HL-60 (cell line): ENCODE data around the gene WNT8A.

Source experiments
- DNase-seq, 2 experiments: peaks; one replicate each; pipeline ENCODE4 v3.0.0-alpha.2; 2010 to 2020; ENCODE audit warnings: low read depth in 1 of 2, low spot score in 1 of 2
- H3K27ac ChIP-seq: fragments of 250-450 bp; sonication (Bioruptor Pico); replicated peaks from 2 replicates; pipeline ENCODE4 v1.5.1; 2020; ENCODE audit warnings: mild to moderate bottlenecking, moderate library complexity
- H3K27me3 ChIP-seq: fragments of 250-450 bp; sonication (Bioruptor Pico); 2 replicates; pipeline ENCODE4 v1.5.1; 2021; ENCODE audit warnings: mild to moderate bottlenecking, moderate library complexity; ENCODE audit not compliant: insufficient read depth, poor library complexity, severe bottlenecking
- H3K4me3 ChIP-seq: replicated peaks from 2 replicates; pipeline ENCODE4 v1.5.1; 2011; ENCODE audit warnings: mild to moderate bottlenecking, control low read depth, low read length; ENCODE audit not compliant: insufficient read depth
- GABPA ChIP-seq: IDR thresholded peaks from 2 replicates; pipeline ENCODE4 v1.6.1; 2012; ENCODE audit warnings: low read depth
- POLR2AphosphoS5 ChIP-seq: IDR thresholded peaks from 2 replicates; pipeline ENCODE4 v1.6.1; 2012; ENCODE audit warnings: low read depth
- SPI1 ChIP-seq: IDR thresholded peaks from 2 replicates; pipeline ENCODE4 v1.6.1; 2012; ENCODE audit warnings: low read depth, mild to moderate bottlenecking, borderline replicate concordance
- TF ChIP-seq, protein P1 (sequence below): IDR thresholded peaks from 2 replicates; pipeline ENCODE4 v1.6.1; 2012; ENCODE audit warnings: low read depth; ENCODE audit not compliant: insufficient replicate concordance
- TF ChIP-seq, protein P2 (sequence below): IDR thresholded peaks from one replicate; pipeline ENCODE4 v1.5.1; 2011; ENCODE audit warnings: low read length, control low read depth, inconsistent platforms; ENCODE audit not compliant: insufficient read depth

The WNT8A gene

DNA sequence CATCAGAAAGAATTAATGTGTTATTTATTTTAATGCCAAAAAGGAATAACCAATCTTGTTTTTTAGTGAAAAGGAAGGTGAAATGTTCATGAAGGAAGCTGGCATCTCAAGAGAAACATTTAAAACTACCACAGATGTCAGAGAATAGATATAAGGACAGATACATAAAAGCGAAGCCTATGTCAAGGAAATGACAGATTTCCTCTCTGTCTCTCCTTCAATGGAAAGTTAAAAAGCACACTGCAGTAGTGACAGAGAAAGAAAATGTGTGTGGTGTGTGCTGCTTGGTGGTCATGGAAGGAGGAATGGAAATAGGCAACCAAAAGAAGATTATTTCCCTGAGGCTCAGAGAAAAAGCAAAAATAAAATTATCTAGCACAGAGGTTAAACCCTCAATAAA is 9.2 kb downstream of the WNT8A start:
- TF ChIP-seq SPI1 (no peak), GABPA (no peak)
- H3K27ac ChIP-seq: no peak overlapping the region
- no peaks in the 10 kb centered on the region for H3K27me3 ChIP-seq
- no peak overlapping the region for H3K4me3 ChIP-seq
- DNase-seq: no peak

DNA sequence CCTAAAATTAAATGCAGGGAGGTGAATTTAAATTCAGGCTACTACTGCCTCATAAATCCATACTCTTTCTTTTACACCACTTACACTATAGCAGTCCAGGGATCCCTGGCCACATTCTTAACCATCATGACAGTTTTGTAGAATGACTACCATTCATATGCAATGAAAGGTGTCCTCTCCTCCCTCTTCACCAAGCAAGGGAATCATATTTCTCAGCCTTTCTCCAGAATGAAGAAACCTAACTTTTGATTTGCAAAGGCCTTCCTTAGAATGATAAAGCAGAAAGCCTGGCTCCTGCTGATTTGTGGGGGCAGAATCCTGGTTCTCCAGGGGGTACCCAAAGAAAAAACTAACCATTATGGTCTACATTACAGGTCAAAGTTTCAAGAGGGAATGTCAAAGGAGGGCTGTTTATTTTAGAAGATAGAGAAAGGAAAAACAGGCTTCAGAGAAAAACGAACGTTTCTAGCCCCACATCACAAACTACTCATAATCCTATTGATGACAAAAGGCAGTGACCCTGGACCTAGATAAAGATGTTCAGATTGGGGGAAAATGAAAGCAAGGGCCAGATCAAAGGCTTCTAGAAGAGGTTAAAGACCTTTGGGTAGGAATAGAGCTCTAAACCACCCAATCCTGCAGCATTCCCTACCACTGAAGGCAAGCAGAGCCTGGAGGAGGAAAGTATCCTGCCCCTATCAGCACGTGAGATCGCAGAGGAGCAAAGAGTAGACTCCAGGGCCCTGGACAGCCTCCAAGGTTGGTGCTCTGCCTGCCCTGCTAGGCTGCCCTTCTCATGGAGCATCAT is 11.5 kb downstream of the WNT8A start:
- H3K4me3 ChIP-seq: no peak overlapping the region

DNA sequence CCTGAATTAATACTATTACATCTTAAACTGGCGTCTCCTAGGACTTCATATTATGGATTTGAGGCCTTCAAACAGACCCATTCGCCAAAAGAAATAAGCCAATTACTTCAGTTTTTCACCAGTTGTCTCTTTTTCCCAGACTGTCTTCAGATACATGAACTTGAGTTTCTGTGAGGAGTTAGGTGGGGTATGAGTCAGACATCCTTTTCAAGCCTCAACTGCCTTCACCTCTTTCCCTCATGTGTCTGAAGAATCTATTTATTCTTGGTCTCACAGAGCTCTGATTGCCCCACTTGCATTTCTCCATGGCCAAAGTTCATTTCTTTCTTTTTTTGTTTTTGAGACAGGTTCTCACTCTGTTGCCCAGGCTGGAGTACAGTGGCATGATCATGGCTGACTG is 12.5 kb downstream of the WNT8A start:
- TF ChIP-seq POLR2AphosphoS5 (no peak), SPI1 (no peak)
- TF ChIP-seq, protein P1, sequence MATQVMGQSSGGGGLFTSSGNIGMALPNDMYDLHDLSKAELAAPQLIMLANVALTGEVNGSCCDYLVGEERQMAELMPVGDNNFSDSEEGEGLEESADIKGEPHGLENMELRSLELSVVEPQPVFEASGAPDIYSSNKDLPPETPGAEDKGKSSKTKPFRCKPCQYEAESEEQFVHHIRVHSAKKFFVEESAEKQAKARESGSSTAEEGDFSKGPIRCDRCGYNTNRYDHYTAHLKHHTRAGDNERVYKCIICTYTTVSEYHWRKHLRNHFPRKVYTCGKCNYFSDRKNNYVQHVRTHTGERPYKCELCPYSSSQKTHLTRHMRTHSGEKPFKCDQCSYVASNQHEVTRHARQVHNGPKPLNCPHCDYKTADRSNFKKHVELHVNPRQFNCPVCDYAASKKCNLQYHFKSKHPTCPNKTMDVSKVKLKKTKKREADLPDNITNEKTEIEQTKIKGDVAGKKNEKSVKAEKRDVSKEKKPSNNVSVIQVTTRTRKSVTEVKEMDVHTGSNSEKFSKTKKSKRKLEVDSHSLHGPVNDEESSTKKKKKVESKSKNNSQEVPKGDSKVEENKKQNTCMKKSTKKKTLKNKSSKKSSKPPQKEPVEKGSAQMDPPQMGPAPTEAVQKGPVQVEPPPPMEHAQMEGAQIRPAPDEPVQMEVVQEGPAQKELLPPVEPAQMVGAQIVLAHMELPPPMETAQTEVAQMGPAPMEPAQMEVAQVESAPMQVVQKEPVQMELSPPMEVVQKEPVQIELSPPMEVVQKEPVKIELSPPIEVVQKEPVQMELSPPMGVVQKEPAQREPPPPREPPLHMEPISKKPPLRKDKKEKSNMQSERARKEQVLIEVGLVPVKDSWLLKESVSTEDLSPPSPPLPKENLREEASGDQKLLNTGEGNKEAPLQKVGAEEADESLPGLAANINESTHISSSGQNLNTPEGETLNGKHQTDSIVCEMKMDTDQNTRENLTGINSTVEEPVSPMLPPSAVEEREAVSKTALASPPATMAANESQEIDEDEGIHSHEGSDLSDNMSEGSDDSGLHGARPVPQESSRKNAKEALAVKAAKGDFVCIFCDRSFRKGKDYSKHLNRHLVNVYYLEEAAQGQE: no peak
- DNase-seq: no peak

More for the DNA sequence above, 11.5 kb downstream of the WNT8A start:
- no peak overlapping the region for H3K27ac ChIP-seq
- no peak for TF ChIP-seq POLR2AphosphoS5
- TF ChIP-seq GABPA: no peak
- TF ChIP-seq, protein P2, sequence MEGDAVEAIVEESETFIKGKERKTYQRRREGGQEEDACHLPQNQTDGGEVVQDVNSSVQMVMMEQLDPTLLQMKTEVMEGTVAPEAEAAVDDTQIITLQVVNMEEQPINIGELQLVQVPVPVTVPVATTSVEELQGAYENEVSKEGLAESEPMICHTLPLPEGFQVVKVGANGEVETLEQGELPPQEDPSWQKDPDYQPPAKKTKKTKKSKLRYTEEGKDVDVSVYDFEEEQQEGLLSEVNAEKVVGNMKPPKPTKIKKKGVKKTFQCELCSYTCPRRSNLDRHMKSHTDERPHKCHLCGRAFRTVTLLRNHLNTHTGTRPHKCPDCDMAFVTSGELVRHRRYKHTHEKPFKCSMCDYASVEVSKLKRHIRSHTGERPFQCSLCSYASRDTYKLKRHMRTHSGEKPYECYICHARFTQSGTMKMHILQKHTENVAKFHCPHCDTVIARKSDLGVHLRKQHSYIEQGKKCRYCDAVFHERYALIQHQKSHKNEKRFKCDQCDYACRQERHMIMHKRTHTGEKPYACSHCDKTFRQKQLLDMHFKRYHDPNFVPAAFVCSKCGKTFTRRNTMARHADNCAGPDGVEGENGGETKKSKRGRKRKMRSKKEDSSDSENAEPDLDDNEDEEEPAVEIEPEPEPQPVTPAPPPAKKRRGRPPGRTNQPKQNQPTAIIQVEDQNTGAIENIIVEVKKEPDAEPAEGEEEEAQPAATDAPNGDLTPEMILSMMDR: no peak
- TF ChIP-seq SPI1: no peak
- TF ChIP-seq, protein P1: no peak
- H3K27me3 ChIP-seq: no peaks in the 10 kb centered on the region
- no peak for DNase-seq

DNA sequence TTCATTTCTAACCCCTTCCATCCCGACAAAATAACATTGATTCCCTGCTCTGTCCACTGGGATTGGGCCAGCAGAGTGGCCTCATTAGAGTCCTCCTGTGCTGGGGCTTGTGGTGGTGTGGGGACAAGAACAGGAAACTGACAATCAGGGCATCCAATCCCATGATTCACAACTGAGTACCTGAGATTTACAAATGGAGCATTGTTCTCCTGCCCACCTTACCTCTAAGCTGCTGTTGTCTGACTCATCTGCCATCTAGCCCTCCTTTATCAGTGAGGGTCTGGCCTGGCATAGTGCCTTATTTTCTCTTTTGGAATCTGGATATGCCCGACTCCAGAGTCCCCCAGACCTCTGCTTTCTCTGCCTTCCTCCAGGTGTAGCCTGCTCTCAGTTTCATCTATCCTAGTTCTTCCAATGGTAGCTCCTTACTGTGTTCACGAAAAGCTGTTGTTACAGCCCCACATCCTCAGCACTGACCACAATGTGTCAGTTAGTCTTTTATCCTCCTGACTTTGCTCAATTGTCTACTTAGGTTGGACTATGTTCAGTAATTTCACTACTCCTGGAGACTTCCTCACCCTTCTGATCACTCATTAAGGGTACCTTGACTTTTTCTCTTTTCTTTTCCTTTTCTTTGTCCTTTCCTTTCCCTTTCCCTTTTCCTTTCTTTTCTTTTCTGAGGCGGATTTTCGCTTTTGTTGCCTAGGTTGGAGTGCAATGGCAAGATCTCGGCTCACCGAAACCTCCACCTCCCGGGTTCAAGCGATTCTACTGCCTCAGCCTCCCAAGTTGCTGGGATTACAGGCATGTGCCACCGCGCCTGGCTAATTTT is 13.4 kb downstream of the WNT8A start:
- no peak for DNase-seq
- Histone ChIP-seq H3K4me3 (no peak overlapping the region), H3K27ac (no peak overlapping the region), H3K27me3 (no peaks in the 10 kb centered on the region)
- no peak for TF ChIP-seq SPI1
- TF ChIP-seq POLR2AphosphoS5: no peak

More for the DNA sequence above, 12.5 kb downstream of the WNT8A start:
- Histone ChIP-seq H3K4me3 (no peak overlapping the region), H3K27ac (no peak overlapping the region), H3K27me3 (no peaks in the 10 kb centered on the region)
